Measurements from ENCODE around the gene EGFL7.

DNA sequence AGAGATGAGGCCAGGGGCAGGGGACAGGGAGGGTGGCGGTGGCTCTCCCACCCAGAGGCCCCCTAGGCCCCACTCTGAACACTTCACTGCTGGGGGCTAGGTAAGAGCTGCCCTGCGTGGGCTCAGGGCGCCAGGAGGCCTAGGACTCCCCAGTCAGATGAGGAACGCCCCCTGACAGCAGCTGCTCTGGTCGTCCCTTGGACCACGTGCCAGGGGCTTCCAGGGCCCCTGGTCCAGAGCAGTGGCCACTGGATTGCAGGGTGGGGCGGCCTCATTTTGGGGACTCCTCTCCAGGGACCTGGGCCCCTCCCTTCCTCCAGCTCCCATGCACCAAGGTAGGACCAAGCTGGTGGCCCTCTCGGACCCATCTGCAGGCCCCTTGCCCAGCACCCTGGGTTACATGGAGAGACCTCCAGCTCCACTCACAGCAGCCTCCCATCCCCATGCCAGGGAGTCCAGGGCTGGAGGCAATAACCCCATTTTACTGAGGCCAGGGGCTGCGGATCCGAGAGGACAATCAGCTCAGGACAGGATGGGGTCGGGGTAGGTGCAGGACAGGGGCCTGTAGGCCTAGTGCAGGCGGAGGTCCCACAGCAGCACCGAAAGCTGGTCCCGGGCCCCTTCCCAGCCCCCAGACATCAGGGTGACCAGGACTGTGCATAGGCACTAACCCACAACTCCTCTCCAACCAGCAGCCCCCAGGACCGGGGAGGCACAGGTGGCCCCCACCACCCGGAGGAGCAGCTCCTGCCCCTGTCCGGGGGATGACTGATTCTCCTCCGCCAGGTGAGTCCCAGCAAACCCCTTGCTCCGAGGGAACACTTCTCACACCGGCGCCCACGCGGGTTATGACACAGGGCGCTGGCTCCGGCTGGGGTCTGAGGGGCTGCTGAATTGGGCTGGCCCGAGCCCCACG, 1.5 kb downstream of the EGFL7 start:
- TF ChIP-seq ZNF384 (IDR thresholded peaks at IDR 0.05) (no peak), TARDBP (IDR thresholded peaks at IDR 0.05) (no peak), CTBP1 (IDR thresholded peaks at IDR 0.05; ENCODE audit: borderline replicate concordance) (no peak), SUZ12 (IDR thresholded peaks at IDR 0.05) (no peak), ELF4 (IDR thresholded peaks at IDR 0.05) (no peak)

All from HEK293T (cell line).